Measurements from ENCODE around the gene PBX3. TPM values are rescaled to one million over a fixed set of nuclear protein-coding genes. Genes with fewer than 3 reads are reported as not detected.

The PBX3 gene
- total and polyA plus RNA-seq, 9 donors: 52.6 to 199 (median 119) TPM

DNA sequence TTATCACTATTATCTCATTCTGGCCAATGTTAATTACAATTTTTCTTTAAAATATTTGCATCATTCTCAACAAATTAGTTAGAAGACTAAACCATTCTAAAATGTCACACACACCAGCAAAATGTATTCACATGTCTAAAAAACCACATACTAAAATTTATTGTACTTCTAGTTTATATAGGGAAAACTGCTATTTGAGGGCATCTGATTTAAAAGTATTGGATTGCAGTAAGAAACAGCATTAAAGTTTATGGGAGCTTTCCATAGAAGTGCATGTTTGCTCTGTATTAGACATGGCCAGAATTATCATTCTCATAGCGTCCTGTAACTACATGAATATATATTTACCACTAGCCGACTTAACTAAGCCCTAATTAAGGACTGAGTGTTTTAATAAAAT lies 150.3 kb downstream of the PBX3 start:
- H3K4me3 ChIP-seq: no peak overlapping the region
- intact Hi-C loops (cut with DNase I): no loop called here
- 94 to 98% (median 97%) methylated on average over 2 of the region's 2 CpGs for WGBS, 3 donors
- no peaks in the 10 kb centered on the region for H3K36me3 ChIP-seq
- TF ChIP-seq, protein P1, sequence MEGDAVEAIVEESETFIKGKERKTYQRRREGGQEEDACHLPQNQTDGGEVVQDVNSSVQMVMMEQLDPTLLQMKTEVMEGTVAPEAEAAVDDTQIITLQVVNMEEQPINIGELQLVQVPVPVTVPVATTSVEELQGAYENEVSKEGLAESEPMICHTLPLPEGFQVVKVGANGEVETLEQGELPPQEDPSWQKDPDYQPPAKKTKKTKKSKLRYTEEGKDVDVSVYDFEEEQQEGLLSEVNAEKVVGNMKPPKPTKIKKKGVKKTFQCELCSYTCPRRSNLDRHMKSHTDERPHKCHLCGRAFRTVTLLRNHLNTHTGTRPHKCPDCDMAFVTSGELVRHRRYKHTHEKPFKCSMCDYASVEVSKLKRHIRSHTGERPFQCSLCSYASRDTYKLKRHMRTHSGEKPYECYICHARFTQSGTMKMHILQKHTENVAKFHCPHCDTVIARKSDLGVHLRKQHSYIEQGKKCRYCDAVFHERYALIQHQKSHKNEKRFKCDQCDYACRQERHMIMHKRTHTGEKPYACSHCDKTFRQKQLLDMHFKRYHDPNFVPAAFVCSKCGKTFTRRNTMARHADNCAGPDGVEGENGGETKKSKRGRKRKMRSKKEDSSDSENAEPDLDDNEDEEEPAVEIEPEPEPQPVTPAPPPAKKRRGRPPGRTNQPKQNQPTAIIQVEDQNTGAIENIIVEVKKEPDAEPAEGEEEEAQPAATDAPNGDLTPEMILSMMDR (IDR thresholded peaks at IDR 0.05): no peak
- TF ChIP-seq EP300 (IDR thresholded peaks at IDR 0.05) (no peak), POLR2A (IDR thresholded peaks at IDR 0.05) (no peak)
- no peaks in the 10 kb centered on the region for H3K9me3 ChIP-seq
- no peaks in the 10 kb centered on the region for H3K27me3 ChIP-seq
- no peaks in the 10 kb centered on the region for H3K4me1 ChIP-seq (ENCODE audit: insufficient read depth)
- DNase-seq: no peak
- H3K27ac ChIP-seq: no peak overlapping the region

DNA sequence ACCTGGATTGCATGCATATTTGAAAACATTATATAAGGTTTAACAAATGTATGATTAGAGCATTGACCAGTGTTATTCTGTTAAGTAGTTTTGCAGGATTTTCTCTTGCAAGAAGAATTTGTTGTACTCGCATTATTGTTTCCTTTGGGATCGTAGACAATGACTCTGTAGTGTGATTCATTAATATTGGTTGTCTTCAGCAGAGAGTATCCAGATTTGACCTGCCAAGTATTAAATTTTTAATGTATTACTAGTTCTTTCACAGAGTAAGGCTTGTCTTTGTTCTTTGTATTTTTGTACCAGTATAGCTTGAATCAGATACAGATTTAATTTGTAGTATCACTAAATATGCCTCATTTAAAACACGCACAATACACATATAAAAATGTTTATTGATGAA lies 155.0 kb downstream of the PBX3 start:
- H3K27ac ChIP-seq: no peak overlapping the region
- no peaks in the 10 kb centered on the region for H3K36me3 ChIP-seq
- no peaks in the 10 kb centered on the region for H3K9me3 ChIP-seq
- 67 to 72% (median 68%) methylated on average over 3 of the region's 3 CpGs for WGBS, 3 donors
- H3K27me3 ChIP-seq: no peaks in the 10 kb centered on the region
- TF ChIP-seq EP300 (IDR thresholded peaks at IDR 0.05): no peak
- no peak for TF ChIP-seq POLR2A (IDR thresholded peaks at IDR 0.05)
- TF ChIP-seq, protein P1 (IDR thresholded peaks at IDR 0.05): no peak
- intact Hi-C loops (cut with DNase I): no loop called here
- peaks cover 2% of the 10 kb centered on the region for H3K4me1 ChIP-seq (ENCODE audit: insufficient read depth)
- DNase-seq: no peak
- H3K4me3 ChIP-seq: no peak overlapping the region

DNA sequence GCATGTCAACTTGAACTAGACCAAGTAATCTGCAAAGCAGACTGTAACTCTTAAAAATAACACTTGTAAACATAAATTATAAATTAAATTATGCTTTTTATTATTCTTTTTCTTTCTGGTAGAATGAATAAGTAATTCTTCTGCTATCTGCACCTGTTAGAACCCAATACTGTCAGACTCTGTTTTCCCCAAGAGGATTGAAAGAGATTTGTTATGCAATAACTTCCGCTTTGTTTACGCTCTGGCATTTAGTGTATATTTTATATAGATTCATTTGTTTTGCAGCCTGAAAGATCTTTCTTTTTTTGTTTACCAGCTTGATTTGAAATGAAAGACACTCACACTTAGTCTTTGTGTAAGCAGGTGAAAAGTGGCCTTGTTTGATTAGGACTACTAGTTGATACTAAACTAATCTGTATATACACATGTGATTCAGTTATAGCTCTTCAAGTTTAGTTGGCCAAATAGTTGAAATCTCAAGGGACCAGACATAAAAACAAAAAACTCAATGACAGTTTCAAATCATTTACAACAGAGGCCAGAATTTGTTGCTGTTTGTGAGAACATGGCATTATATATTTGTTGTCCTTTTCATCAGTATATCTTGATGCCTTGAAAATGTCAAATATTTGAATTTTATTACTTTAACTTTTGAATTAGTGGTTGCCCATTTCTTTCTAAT lies 155.8 kb downstream of the PBX3 start:
- H3K4me3 ChIP-seq: no peak overlapping the region
- no peaks in the 10 kb centered on the region for H3K9me3 ChIP-seq
- intact Hi-C loops (cut with DNase I): no loop called here
- H3K36me3 ChIP-seq: no peaks in the 10 kb centered on the region
- H3K4me1 ChIP-seq (ENCODE audit: insufficient read depth): peaks cover 2% of the 10 kb centered on the region
- H3K27ac ChIP-seq: no peak overlapping the region
- DNase-seq: no peak
- TF ChIP-seq EP300 (IDR thresholded peaks at IDR 0.05): no peak
- TF ChIP-seq POLR2A (IDR thresholded peaks at IDR 0.05): no peak
- TF ChIP-seq, protein P1 (IDR thresholded peaks at IDR 0.05): no peak
- 93 to 96% (median 95%) methylated on average over 2 of the region's 2 CpGs for WGBS, 3 donors
- H3K27me3 ChIP-seq: no peaks in the 10 kb centered on the region

DNA sequence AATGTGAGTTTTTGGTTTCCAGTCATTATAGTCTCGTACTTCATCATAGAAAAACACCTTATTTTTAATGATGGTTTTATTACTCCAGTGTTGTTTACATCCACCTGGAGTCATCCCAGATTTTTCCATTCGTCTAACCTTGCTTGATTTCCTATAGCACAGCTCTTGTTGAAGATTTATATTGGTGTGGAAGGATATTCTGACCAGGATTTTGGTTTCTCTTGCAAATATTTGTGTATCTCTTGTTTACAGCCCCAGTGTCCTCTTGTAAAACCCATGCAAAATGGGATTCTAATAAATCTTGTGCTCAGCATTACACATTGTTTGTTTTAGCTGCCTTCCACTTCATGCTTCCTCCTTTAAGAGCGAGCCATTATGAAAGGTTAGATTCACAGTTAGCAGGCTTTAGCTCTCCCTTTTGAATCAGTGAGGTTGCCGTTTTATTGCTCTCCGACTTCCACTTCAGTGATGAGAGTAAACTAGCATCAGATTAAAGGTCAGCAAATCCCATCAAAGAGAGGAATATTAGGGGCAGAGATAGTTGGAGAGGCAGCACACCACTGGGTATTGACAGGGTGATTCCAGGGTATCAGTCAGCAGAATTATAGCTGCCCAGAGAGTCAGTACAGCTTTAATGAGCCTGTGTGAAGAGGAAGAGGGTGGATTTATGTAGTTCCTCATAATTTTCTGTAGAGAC lies 157.1 kb downstream of the PBX3 start:
- no peak for DNase-seq
- H3K27me3 ChIP-seq: no peaks in the 10 kb centered on the region
- TF ChIP-seq, protein P1 (IDR thresholded peaks at IDR 0.05): no peak
- no peak for TF ChIP-seq POLR2A (IDR thresholded peaks at IDR 0.05)
- no peak for TF ChIP-seq EP300 (IDR thresholded peaks at IDR 0.05)
- 84 to 85% (median 84%) methylated on average over 5 of the region's 5 CpGs for WGBS, 3 donors
- intact Hi-C loops (cut with DNase I): no loop called here
- no peaks in the 10 kb centered on the region for H3K9me3 ChIP-seq
- no peak overlapping the region for H3K4me3 ChIP-seq
- H3K36me3 ChIP-seq: no peaks in the 10 kb centered on the region
- H3K27ac ChIP-seq: no peak overlapping the region
- H3K4me1 ChIP-seq (ENCODE audit: insufficient read depth): peaks cover 5% of the 10 kb centered on the region

All from ovary (tissue), 9 donors.